SK-N-SH treated with all-trans-retinoic acid at 6 μM for 48 hours (cell line): ENCODE data around the gene CDX1.

Source experiments
- ATAC-seq: fragments of 200-7000 bp; cut with Tn5 transposase; 3 replicates; pipeline ENCODE4 v1.9.1; 2020; ENCODE audit warnings: mild to moderate bottlenecking, moderate library complexity
- BACH2 ChIP-seq: fragments of 250-450 bp; sonication (Bioruptor Pico); IDR thresholded peaks from 2 replicates; pipeline ENCODE4 v1.9.0; 2021; ENCODE audit warnings: mild to moderate bottlenecking, borderline replicate concordance
- CSDC2 ChIP-seq: fragments of 250-450 bp; sonication (Bioruptor Pico); IDR thresholded peaks from 2 replicates; pipeline ENCODE4 v1.5.0; 2020; ENCODE audit warnings: mild to moderate bottlenecking, moderate library complexity
- ESRRG ChIP-seq: fragments of 250-450 bp; sonication (Bioruptor Pico); IDR thresholded peaks from 2 replicates; pipeline ENCODE4 v1.6.1; 2021; ENCODE audit warnings: mild to moderate bottlenecking
- GLIS3 ChIP-seq: fragments of 250-450 bp; sonication (Bioruptor Pico); IDR thresholded peaks from 2 replicates; pipeline ENCODE4 v1.5.0; 2020; ENCODE audit warnings: mild to moderate bottlenecking, moderate library complexity
- ISL1 ChIP-seq: fragments of 250-450 bp; sonication (Bioruptor Pico); IDR thresholded peaks from 2 replicates; pipeline ENCODE4 v2.1.2; 2022; ENCODE audit warnings: mild to moderate bottlenecking, moderate library complexity
- OSR1 ChIP-seq: fragments of 250-450 bp; sonication (Bioruptor Pico); IDR thresholded peaks from 2 replicates; pipeline ENCODE4 v1.8.0; 2022; ENCODE audit warnings: moderate library complexity, mild to moderate bottlenecking, inconsistent platforms
- PPARA ChIP-seq: fragments of 250-450 bp; sonication (Bioruptor Pico); IDR thresholded peaks from 2 replicates; pipeline ENCODE4 v1.5.0; 2020; ENCODE audit warnings: mild to moderate bottlenecking, borderline replicate concordance
- RARB ChIP-seq: fragments of 250-450 bp; sonication (Bioruptor Pico); IDR thresholded peaks from 2 replicates; pipeline ENCODE4 v1.8.0; 2021; ENCODE audit warnings: mild to moderate bottlenecking, moderate library complexity
- SNAI2 ChIP-seq: fragments of 250-450 bp; sonication (Bioruptor Pico); IDR thresholded peaks from 2 replicates; pipeline ENCODE4 v1.5.0; 2020; ENCODE audit warnings: mild to moderate bottlenecking, moderate library complexity
- TCF4 ChIP-seq: fragments of 250-450 bp; sonication (Bioruptor Pico); IDR thresholded peaks from 2 replicates; pipeline ENCODE4 v1.8.0; 2021; ENCODE audit warnings: mild to moderate bottlenecking, moderate library complexity, borderline replicate concordance
- TOX ChIP-seq: fragments of 250-450 bp; sonication (Bioruptor Pico); IDR thresholded peaks from 2 replicates; pipeline ENCODE4 v1.8.0; 2021; ENCODE audit warnings: mild to moderate bottlenecking, moderate library complexity, borderline replicate concordance
- ZC3H10 ChIP-seq: fragments of 250-450 bp; sonication (Bioruptor Pico); IDR thresholded peaks from 2 replicates; pipeline ENCODE4 v1.5.1; 2021; ENCODE audit warnings: mild to moderate bottlenecking, moderate library complexity
- ZFP30 ChIP-seq: fragments of 450-650 bp; formaldehyde crosslinking; IDR thresholded peaks from 2 replicates; pipeline ENCODE4 v1.5.0; 2022; ENCODE audit warnings: mild to moderate bottlenecking, moderate library complexity
- ZNF565 ChIP-seq: fragments of 450-650 bp; formaldehyde crosslinking; conservative IDR thresholded peaks from 2 replicates; pipeline ENCODE4 v1.5.0; 2020; ENCODE audit warnings: low read depth, mild to moderate bottlenecking, moderate library complexity
- ZNF70 ChIP-seq: fragments of 450-650 bp; formaldehyde crosslinking; IDR thresholded peaks from 2 replicates; pipeline ENCODE4 v1.5.0; 2020; ENCODE audit warnings: mild to moderate bottlenecking, moderate library complexity
- ZNF8 ChIP-seq: fragments of 450-650 bp; formaldehyde crosslinking; IDR thresholded peaks from 2 replicates; pipeline ENCODE4 v1.5.0; 2020; ENCODE audit warnings: mild to moderate bottlenecking, moderate library complexity
- TF ChIP-seq, protein P1 (sequence below): fragments of 250-450 bp; sonication (Bioruptor Pico); IDR thresholded peaks from 2 replicates; pipeline ENCODE4 v1.5.1; 2020; ENCODE audit warnings: low read depth, mild to moderate bottlenecking, moderate library complexity
- TF ChIP-seq, protein P2 (sequence below): fragments of 250-450 bp; sonication (Bioruptor Pico); IDR thresholded peaks from 2 replicates; pipeline ENCODE4 v1.8.0; 2020; ENCODE audit warnings: mild to moderate bottlenecking, moderate library complexity, borderline replicate concordance
- TF ChIP-seq, protein P3 (sequence below): fragments of 250-450 bp; sonication (Bioruptor Pico); IDR thresholded peaks from 2 replicates; pipeline ENCODE4 v1.8.0; 2021; ENCODE audit warnings: low read depth, mild to moderate bottlenecking, moderate library complexity, borderline replicate concordance
- TF ChIP-seq, protein P4 (sequence below): fragments of 250-450 bp; sonication (Bioruptor Pico); IDR thresholded peaks from 2 replicates; pipeline ENCODE4 v1.5.1; 2021; ENCODE audit warnings: mild to moderate bottlenecking, moderate library complexity
- TF ChIP-seq, protein P5 (sequence below): fragments of 250-450 bp; sonication (Bioruptor Pico); IDR thresholded peaks from 2 replicates; pipeline ENCODE4 v1.5.0; 2020; ENCODE audit warnings: mild to moderate bottlenecking, moderate library complexity

Gene CDX1

DNA sequence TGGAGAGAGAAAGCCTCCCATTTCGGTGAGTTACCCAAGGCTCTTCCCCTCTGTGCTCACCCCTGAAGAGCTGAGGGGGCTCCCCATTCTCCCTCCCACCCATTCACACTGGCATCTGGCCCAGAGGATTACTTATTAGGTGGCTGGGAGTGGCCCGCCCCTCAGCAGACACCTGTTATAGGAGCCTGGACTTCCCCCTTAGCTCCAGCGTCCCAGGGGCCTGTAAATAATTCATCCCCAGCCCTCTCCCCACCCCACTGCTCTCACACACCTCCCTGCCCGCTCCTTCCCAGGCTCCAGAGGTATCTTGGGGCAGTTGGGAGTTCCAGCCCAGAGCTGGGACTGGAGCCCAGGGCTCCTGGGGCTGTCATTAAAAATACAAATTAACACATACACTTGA lies 11.7 kb downstream of the CDX1 start:
- no peak for TF ChIP-seq SNAI2 (CRISPR knock-in tag)
- TF ChIP-seq OSR1 (CRISPR knock-in tag), result no peak
- TF ChIP-seq ZNF8 (CRISPR knock-in tag), result no peak
- TF ChIP-seq ZNF565 (CRISPR knock-in tag), result no peak
- no peak for TF ChIP-seq ZFP30
- no peak for TF ChIP-seq ESRRG (CRISPR knock-in tag)
- TF ChIP-seq BACH2 (CRISPR knock-in tag), result no peak
- no peak for TF ChIP-seq TCF4 (CRISPR knock-in tag)
- TF ChIP-seq, protein P1, sequence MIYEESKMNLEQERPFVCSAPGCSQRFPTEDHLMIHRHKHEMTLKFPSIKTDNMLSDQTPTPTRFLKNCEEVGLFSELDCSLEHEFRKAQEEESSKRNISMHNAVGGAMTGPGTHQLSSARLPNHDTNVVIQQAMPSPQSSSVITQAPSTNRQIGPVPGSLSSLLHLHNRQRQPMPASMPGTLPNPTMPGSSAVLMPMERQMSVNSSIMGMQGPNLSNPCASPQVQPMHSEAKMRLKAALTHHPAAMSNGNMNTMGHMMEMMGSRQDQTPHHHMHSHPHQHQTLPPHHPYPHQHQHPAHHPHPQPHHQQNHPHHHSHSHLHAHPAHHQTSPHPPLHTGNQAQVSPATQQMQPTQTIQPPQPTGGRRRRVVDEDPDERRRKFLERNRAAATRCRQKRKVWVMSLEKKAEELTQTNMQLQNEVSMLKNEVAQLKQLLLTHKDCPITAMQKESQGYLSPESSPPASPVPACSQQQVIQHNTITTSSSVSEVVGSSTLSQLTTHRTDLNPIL (CRISPR knock-in tag), result no peak
- TF ChIP-seq, protein P2, sequence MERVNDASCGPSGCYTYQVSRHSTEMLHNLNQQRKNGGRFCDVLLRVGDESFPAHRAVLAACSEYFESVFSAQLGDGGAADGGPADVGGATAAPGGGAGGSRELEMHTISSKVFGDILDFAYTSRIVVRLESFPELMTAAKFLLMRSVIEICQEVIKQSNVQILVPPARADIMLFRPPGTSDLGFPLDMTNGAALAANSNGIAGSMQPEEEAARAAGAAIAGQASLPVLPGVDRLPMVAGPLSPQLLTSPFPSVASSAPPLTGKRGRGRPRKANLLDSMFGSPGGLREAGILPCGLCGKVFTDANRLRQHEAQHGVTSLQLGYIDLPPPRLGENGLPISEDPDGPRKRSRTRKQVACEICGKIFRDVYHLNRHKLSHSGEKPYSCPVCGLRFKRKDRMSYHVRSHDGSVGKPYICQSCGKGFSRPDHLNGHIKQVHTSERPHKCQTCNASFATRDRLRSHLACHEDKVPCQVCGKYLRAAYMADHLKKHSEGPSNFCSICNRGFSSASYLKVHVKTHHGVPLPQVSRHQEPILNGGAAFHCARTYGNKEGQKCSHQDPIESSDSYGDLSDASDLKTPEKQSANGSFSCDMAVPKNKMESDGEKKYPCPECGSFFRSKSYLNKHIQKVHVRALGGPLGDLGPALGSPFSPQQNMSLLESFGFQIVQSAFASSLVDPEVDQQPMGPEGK (CRISPR knock-in tag), result no peak
- no peak for TF ChIP-seq CSDC2
- no peak for TF ChIP-seq ISL1
- TF ChIP-seq, protein P3, sequence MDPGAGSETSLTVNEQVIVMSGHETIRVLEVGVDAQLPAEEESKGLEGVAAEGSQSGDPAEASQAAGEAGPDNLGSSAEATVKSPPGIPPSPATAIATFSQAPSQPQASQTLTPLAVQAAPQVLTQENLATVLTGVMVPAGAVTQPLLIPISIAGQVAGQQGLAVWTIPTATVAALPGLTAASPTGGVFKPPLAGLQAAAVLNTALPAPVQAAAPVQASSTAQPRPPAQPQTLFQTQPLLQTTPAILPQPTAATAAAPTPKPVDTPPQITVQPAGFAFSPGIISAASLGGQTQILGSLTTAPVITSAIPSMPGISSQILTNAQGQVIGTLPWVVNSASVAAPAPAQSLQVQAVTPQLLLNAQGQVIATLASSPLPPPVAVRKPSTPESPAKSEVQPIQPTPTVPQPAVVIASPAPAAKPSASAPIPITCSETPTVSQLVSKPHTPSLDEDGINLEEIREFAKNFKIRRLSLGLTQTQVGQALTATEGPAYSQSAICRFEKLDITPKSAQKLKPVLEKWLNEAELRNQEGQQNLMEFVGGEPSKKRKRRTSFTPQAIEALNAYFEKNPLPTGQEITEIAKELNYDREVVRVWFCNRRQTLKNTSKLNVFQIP (CRISPR knock-in tag), result no peak
- TF ChIP-seq, protein P4, sequence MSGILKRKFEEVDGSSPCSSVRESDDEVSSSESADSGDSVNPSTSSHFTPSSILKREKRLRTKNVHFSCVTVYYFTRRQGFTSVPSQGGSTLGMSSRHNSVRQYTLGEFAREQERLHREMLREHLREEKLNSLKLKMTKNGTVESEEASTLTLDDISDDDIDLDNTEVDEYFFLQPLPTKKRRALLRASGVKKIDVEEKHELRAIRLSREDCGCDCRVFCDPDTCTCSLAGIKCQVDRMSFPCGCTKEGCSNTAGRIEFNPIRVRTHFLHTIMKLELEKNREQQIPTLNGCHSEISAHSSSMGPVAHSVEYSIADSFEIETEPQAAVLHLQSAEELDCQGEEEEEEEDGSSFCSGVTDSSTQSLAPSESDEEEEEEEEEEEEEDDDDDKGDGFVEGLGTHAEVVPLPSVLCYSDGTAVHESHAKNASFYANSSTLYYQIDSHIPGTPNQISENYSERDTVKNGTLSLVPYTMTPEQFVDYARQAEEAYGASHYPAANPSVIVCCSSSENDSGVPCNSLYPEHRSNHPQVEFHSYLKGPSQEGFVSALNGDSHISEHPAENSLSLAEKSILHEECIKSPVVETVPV (CRISPR knock-in tag), result no peak
- TF ChIP-seq RARB (CRISPR knock-in tag), result no peak
- TF ChIP-seq ZNF70 (CRISPR knock-in tag), result no peak
- no peak for TF ChIP-seq GLIS3 (CRISPR knock-in tag)
- no peak for TF ChIP-seq PPARA
- no peak for TF ChIP-seq TOX (CRISPR knock-in tag)
- no peak for ATAC-seq

DNA sequence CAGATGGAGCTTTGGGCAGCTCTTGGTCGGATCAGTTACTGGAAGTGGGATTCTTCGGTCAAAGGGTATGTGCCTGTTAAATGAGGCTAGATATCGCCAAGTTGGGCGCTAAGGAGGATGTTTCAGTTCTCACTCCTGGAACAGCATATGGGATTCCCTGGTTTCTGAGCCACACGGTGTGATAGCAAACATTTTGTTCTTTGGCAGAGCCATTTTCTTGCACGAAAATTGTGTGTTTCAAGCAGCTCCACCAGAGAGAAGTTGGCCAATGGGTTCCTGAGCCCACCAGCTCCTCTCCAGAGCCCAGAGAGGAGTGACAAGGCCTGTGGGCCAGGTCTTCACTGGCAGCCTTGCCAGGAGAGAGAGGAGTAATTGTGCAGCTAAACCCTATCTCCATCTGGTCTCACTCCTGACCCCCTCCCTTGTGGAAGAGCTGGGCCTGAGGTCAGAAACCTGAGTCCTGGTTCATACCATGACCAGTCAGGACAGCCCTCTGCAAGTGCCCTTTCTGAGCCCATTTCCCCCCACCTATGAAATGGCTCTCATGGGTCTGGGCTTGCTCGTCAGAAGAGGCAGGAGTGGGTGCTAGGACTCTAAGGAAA lies 12.5 kb downstream of the CDX1 start:
- TF ChIP-seq, protein P3 (CRISPR knock-in tag), result no peak
- no peak for ATAC-seq

DNA sequence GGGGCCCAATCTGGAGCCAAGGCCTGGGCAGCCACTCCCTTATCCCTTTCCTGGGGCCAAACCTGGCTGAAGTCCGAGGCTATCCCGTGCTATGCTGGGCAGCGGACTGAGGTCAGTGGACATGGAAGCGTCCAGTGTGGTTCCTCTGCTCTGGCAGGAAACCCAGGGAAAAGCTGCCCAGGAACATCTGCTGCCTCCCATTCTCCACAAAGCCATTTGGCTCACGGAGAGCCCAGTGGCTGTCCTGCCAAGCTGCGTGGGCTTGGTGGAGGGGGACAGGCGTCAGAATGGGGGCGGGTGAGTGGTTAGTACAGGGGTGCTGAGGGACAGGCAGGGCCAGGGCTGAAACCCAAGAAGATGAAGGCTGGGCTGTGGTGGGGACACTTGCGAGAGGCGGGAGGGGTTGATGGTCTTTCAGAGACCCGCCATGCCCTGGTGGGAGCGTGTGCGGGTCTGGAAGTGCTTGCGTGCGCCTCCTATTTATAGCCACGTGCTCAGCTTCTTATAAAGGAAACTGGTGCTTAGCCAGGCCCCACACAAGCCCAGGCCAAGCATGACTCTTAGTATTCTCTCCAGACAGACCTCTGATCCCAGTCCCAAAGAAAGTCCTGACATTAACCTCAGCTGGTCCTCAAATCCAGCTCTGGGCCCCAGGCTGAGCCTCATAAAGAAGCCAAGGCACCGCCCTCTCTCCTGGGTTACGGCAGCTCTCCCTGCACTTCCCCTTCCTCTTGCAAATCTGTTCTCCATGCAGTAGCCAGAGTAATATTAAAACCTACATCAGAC lies 13.9 kb downstream of the CDX1 start:
- no peak for ATAC-seq
- TF ChIP-seq ZNF565 (CRISPR knock-in tag), result no peak
- TF ChIP-seq, protein P1 (CRISPR knock-in tag), result no peak
- TF ChIP-seq, protein P5, sequence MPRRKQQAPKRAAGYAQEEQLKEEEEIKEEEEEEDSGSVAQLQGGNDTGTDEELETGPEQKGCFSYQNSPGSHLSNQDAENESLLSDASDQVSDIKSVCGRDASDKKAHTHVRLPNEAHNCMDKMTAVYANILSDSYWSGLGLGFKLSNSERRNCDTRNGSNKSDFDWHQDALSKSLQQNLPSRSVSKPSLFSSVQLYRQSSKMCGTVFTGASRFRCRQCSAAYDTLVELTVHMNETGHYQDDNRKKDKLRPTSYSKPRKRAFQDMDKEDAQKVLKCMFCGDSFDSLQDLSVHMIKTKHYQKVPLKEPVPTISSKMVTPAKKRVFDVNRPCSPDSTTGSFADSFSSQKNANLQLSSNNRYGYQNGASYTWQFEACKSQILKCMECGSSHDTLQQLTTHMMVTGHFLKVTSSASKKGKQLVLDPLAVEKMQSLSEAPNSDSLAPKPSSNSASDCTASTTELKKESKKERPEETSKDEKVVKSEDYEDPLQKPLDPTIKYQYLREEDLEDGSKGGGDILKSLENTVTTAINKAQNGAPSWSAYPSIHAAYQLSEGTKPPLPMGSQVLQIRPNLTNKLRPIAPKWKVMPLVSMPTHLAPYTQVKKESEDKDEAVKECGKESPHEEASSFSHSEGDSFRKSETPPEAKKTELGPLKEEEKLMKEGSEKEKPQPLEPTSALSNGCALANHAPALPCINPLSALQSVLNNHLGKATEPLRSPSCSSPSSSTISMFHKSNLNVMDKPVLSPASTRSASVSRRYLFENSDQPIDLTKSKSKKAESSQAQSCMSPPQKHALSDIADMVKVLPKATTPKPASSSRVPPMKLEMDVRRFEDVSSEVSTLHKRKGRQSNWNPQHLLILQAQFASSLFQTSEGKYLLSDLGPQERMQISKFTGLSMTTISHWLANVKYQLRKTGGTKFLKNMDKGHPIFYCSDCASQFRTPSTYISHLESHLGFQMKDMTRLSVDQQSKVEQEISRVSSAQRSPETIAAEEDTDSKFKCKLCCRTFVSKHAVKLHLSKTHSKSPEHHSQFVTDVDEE (CRISPR knock-in tag), result no peak
- TF ChIP-seq ESRRG (CRISPR knock-in tag), result no peak
- TF ChIP-seq ZNF8 (CRISPR knock-in tag), result no peak
- no peak for TF ChIP-seq TCF4 (CRISPR knock-in tag)
- TF ChIP-seq ZC3H10, result no peak
- no peak for TF ChIP-seq CSDC2
- TF ChIP-seq BACH2 (CRISPR knock-in tag), result no peak
- TF ChIP-seq ISL1, result no peak
